ENCODE measurements around the gene SLMAP.

SLMAP gene

GRCh38 chr3:57923752-57924151, 167.6 kb downstream of the SLMAP start:
- no peaks in the 10 kb centered on the region for H3K4me1 ChIP-seq (ENCODE audit: control insufficient read depth in 2 of 2, insufficient read depth in 2 of 2, low read length in 2 of 2)
- H3K36me3 ChIP-seq (ENCODE audit: control insufficient read depth in 2 of 2, insufficient read depth in 2 of 2, low read length in 2 of 2) = peaks cover 30 to 33% of the 10 kb centered on the region in 2 donors

GRCh38 chr3:57927166-57927565, 171.1 kb downstream of the SLMAP start:
- Histone ChIP-seq H3K4me3 (ENCODE audit: low read length in 2 of 2) (no peak overlapping the region), H3K27ac (ENCODE audit: low read depth in 2 of 2, low read length in 2 of 2) (no peak overlapping the region)

More at GRCh38 chr3:57923752-57924151, 167.6 kb downstream of the SLMAP start:
- Histone ChIP-seq H3K27me3 (ENCODE audit: control insufficient read depth in 2 of 2, insufficient read depth in 2 of 2, low read length in 2 of 2) (no peaks in the 10 kb centered on the region), H3K27ac (ENCODE audit: low read depth in 2 of 2, low read length in 2 of 2) (no peak overlapping the region), H3K4me3 (ENCODE audit: low read length in 2 of 2) (no peak overlapping the region), H3K9me3 (ENCODE audit: control insufficient read depth in 2 of 2, low read length in 2 of 2) (no peaks in the 10 kb centered on the region), H3K9ac (ENCODE audit: low read depth in 1 of 2, low read length in 2 of 2) (no peak overlapping the region)

GRCh38 chr3:57927916-57928315, 171.8 kb downstream of the SLMAP start:
- H3K36me3 ChIP-seq (ENCODE audit: control insufficient read depth in 2 of 2, insufficient read depth in 2 of 2, low read length in 2 of 2) = peaks cover 21 to 35% of the 10 kb centered on the region in 2 donors
- no peak overlapping the region for H3K27ac ChIP-seq (ENCODE audit: low read depth in 2 of 2, low read length in 2 of 2)
- no peak overlapping the region for H3K4me3 ChIP-seq (ENCODE audit: low read length in 2 of 2)
- no peaks in the 10 kb centered on the region for H3K27me3 ChIP-seq (ENCODE audit: control insufficient read depth in 2 of 2, insufficient read depth in 2 of 2, low read length in 2 of 2)
- H3K9ac ChIP-seq (ENCODE audit: low read depth in 1 of 2, low read length in 2 of 2) = no peak overlapping the region
- H3K9me3 ChIP-seq (ENCODE audit: control insufficient read depth in 2 of 2, low read length in 2 of 2) = no peaks in the 10 kb centered on the region
- no peaks in the 10 kb centered on the region for H3K4me1 ChIP-seq (ENCODE audit: control insufficient read depth in 2 of 2, insufficient read depth in 2 of 2, low read length in 2 of 2)

More at GRCh38 chr3:57927166-57927565, 171.1 kb downstream of the SLMAP start:
- H3K9ac ChIP-seq (ENCODE audit: low read depth in 1 of 2, low read length in 2 of 2) = no peak overlapping the region
- no peaks in the 10 kb centered on the region for H3K27me3 ChIP-seq (ENCODE audit: control insufficient read depth in 2 of 2, insufficient read depth in 2 of 2, low read length in 2 of 2)
- H3K9me3 ChIP-seq (ENCODE audit: control insufficient read depth in 2 of 2, low read length in 2 of 2) = no peaks in the 10 kb centered on the region
- peaks cover 23 to 36% of the 10 kb centered on the region in 2 donors for H3K36me3 ChIP-seq (ENCODE audit: control insufficient read depth in 2 of 2, insufficient read depth in 2 of 2, low read length in 2 of 2)
- no peaks in the 10 kb centered on the region for H3K4me1 ChIP-seq (ENCODE audit: control insufficient read depth in 2 of 2, insufficient read depth in 2 of 2, low read length in 2 of 2)

- peaks cover 15 to 29% of the 10 kb centered on the region in 2 donors for H3K36me3 ChIP-seq (ENCODE audit: control insufficient read depth in 2 of 2, insufficient read depth in 2 of 2, low read length in 2 of 2)
- H3K27me3 ChIP-seq (ENCODE audit: control insufficient read depth in 2 of 2, insufficient read depth in 2 of 2, low read length in 2 of 2) = no peaks in the 10 kb centered on the region
- no peaks in the 10 kb centered on the region for H3K9me3 ChIP-seq (ENCODE audit: control insufficient read depth in 2 of 2, low read length in 2 of 2)
- no peak overlapping the region for H3K27ac ChIP-seq (ENCODE audit: low read depth in 2 of 2, low read length in 2 of 2)
- no peak overlapping the region for H3K4me3 ChIP-seq (ENCODE audit: low read length in 2 of 2)
- H3K4me1 ChIP-seq (ENCODE audit: control insufficient read depth in 2 of 2, insufficient read depth in 2 of 2, low read length in 2 of 2) = no peaks in the 10 kb centered on the region
- H3K9ac ChIP-seq (ENCODE audit: low read depth in 1 of 2, low read length in 2 of 2) = no peak overlapping the region
Observed at GRCh38 chr3:57928511-57928910, 172.4 kb downstream of the SLMAP start.

- Histone ChIP-seq H3K9me3 (ENCODE audit: control insufficient read depth in 2 of 2, low read length in 2 of 2) (no peaks in the 10 kb centered on the region), H3K27ac (ENCODE audit: low read depth in 2 of 2, low read length in 2 of 2) (no peak overlapping the region), H3K27me3 (ENCODE audit: control insufficient read depth in 2 of 2, insufficient read depth in 2 of 2, low read length in 2 of 2) (no peaks in the 10 kb centered on the region), H3K9ac (ENCODE audit: low read depth in 1 of 2, low read length in 2 of 2) (no peak overlapping the region), H3K36me3 (ENCODE audit: control insufficient read depth in 2 of 2, insufficient read depth in 2 of 2, low read length in 2 of 2) (peaks cover 13 to 26% of the 10 kb centered on the region in 2 donors), H3K4me1 (ENCODE audit: control insufficient read depth in 2 of 2, insufficient read depth in 2 of 2, low read length in 2 of 2) (no peaks in the 10 kb centered on the region), H3K4me3 (ENCODE audit: low read length in 2 of 2) (no peak overlapping the region)
Observed at GRCh38 chr3:57929988-57930387, 173.9 kb downstream of the SLMAP start.

- H3K27ac ChIP-seq (ENCODE audit: low read depth in 2 of 2, low read length in 2 of 2) = no peak overlapping the region
- H3K4me1 ChIP-seq (ENCODE audit: control insufficient read depth in 2 of 2, insufficient read depth in 2 of 2, low read length in 2 of 2) = no peaks in the 10 kb centered on the region
- H3K9ac ChIP-seq (ENCODE audit: low read depth in 1 of 2, low read length in 2 of 2) = no peak overlapping the region
- H3K27me3 ChIP-seq (ENCODE audit: control insufficient read depth in 2 of 2, insufficient read depth in 2 of 2, low read length in 2 of 2) = no peaks in the 10 kb centered on the region
- no peaks in the 10 kb centered on the region for H3K9me3 ChIP-seq (ENCODE audit: control insufficient read depth in 2 of 2, low read length in 2 of 2)
- no peak overlapping the region for H3K4me3 ChIP-seq (ENCODE audit: low read length in 2 of 2)
- peaks cover 0 to 5% of the 10 kb centered on the region in 2 donors for H3K36me3 ChIP-seq (ENCODE audit: control insufficient read depth in 2 of 2, insufficient read depth in 2 of 2, low read length in 2 of 2)
Observed at GRCh38 chr3:57933602-57934001, 177.5 kb downstream of the SLMAP start.

- H3K4me3 ChIP-seq (ENCODE audit: low read length in 2 of 2) = no peak overlapping the region
- no peak overlapping the region for H3K27ac ChIP-seq (ENCODE audit: low read depth in 2 of 2, low read length in 2 of 2)
- no peaks in the 10 kb centered on the region for H3K4me1 ChIP-seq (ENCODE audit: control insufficient read depth in 2 of 2, insufficient read depth in 2 of 2, low read length in 2 of 2)
- H3K9me3 ChIP-seq (ENCODE audit: control insufficient read depth in 2 of 2, low read length in 2 of 2) = no peaks in the 10 kb centered on the region
- H3K9ac ChIP-seq (ENCODE audit: low read depth in 1 of 2, low read length in 2 of 2) = no peak overlapping the region
- no peaks in the 10 kb centered on the region for H3K27me3 ChIP-seq (ENCODE audit: control insufficient read depth in 2 of 2, insufficient read depth in 2 of 2, low read length in 2 of 2)
- peaks cover 0 to 5% of the 10 kb centered on the region in 2 donors for H3K36me3 ChIP-seq (ENCODE audit: control insufficient read depth in 2 of 2, insufficient read depth in 2 of 2, low read length in 2 of 2)
Observed at GRCh38 chr3:57934373-57934772, 178.3 kb downstream of the SLMAP start.

- Histone ChIP-seq H3K4me3 (ENCODE audit: low read length in 2 of 2) (no peak overlapping the region), H3K27me3 (ENCODE audit: control insufficient read depth in 2 of 2, insufficient read depth in 2 of 2, low read length in 2 of 2) (no peaks in the 10 kb centered on the region), H3K9ac (ENCODE audit: low read depth in 1 of 2, low read length in 2 of 2) (no peak overlapping the region), H3K4me1 (ENCODE audit: control insufficient read depth in 2 of 2, insufficient read depth in 2 of 2, low read length in 2 of 2) (no peaks in the 10 kb centered on the region), H3K9me3 (ENCODE audit: control insufficient read depth in 2 of 2, low read length in 2 of 2) (no peaks in the 10 kb centered on the region), H3K27ac (ENCODE audit: low read depth in 2 of 2, low read length in 2 of 2) (no peak overlapping the region), H3K36me3 (ENCODE audit: control insufficient read depth in 2 of 2, insufficient read depth in 2 of 2, low read length in 2 of 2) (peaks cover 0 to 5% of the 10 kb centered on the region in 2 donors)
Observed at GRCh38 chr3:57935539-57935938, 179.4 kb downstream of the SLMAP start.

- H3K36me3 ChIP-seq (ENCODE audit: control insufficient read depth in 2 of 2, insufficient read depth in 2 of 2, low read length in 2 of 2) = peaks cover 0 to 2% of the 10 kb centered on the region in 2 donors
- no peaks in the 10 kb centered on the region for H3K27me3 ChIP-seq (ENCODE audit: control insufficient read depth in 2 of 2, insufficient read depth in 2 of 2, low read length in 2 of 2)
- no peak overlapping the region for H3K27ac ChIP-seq (ENCODE audit: low read depth in 2 of 2, low read length in 2 of 2)
- no peaks in the 10 kb centered on the region for H3K4me1 ChIP-seq (ENCODE audit: control insufficient read depth in 2 of 2, insufficient read depth in 2 of 2, low read length in 2 of 2)
- H3K4me3 ChIP-seq (ENCODE audit: low read length in 2 of 2) = no peak overlapping the region
- no peaks in the 10 kb centered on the region for H3K9me3 ChIP-seq (ENCODE audit: control insufficient read depth in 2 of 2, low read length in 2 of 2)
- H3K9ac ChIP-seq (ENCODE audit: low read depth in 1 of 2, low read length in 2 of 2) = no peak overlapping the region
Observed at GRCh38 chr3:57937092-57937491, 181.0 kb downstream of the SLMAP start.

GRCh38 chr3:57939775-57940174, 183.7 kb downstream of the SLMAP start:
- Histone ChIP-seq H3K9ac (ENCODE audit: low read depth in 1 of 2, low read length in 2 of 2) (no peak overlapping the region), H3K9me3 (ENCODE audit: control insufficient read depth in 2 of 2, low read length in 2 of 2) (no peaks in the 10 kb centered on the region), H3K4me3 (ENCODE audit: low read length in 2 of 2) (no peak overlapping the region), H3K27ac (ENCODE audit: low read depth in 2 of 2, low read length in 2 of 2) (no peak overlapping the region), H3K4me1 (ENCODE audit: control insufficient read depth in 2 of 2, insufficient read depth in 2 of 2, low read length in 2 of 2) (peaks cover 0 to 3% of the 10 kb centered on the region in 2 donors), H3K36me3 (ENCODE audit: control insufficient read depth in 2 of 2, insufficient read depth in 2 of 2, low read length in 2 of 2) (no peaks in the 10 kb centered on the region), H3K27me3 (ENCODE audit: control insufficient read depth in 2 of 2, insufficient read depth in 2 of 2, low read length in 2 of 2) (no peaks in the 10 kb centered on the region)

- Histone ChIP-seq H3K9ac (ENCODE audit: low read depth in 1 of 2, low read length in 2 of 2) (no peak overlapping the region), H3K27ac (ENCODE audit: low read depth in 2 of 2, low read length in 2 of 2) (no peak overlapping the region), H3K9me3 (ENCODE audit: control insufficient read depth in 2 of 2, low read length in 2 of 2) (no peaks in the 10 kb centered on the region), H3K36me3 (ENCODE audit: control insufficient read depth in 2 of 2, insufficient read depth in 2 of 2, low read length in 2 of 2) (no peaks in the 10 kb centered on the region), H3K27me3 (ENCODE audit: control insufficient read depth in 2 of 2, insufficient read depth in 2 of 2, low read length in 2 of 2) (no peaks in the 10 kb centered on the region), H3K4me3 (ENCODE audit: low read length in 2 of 2) (no peak overlapping the region), H3K4me1 (ENCODE audit: control insufficient read depth in 2 of 2, insufficient read depth in 2 of 2, low read length in 2 of 2) (peaks cover 0 to 3% of the 10 kb centered on the region in 2 donors)
Observed at GRCh38 chr3:57942388-57942787, 186.3 kb downstream of the SLMAP start.
